HepG2 (cell line): ENCODE data around the gene GAS2. TPM values are rescaled to one million over a fixed set of nuclear protein-coding genes. Genes with fewer than 3 reads are reported as not detected.
A peak's percentile ranks its signal among the peaks of the same experiment; 100 is the strongest.

ENCODE experiments used
- HDAC6 ChIP-seq: fragments of 200-600 bp; sonication (generic); IDR thresholded peaks from 2 replicates; pipeline ENCODE4 v1.7.0; 2017; ENCODE audit warnings: mild to moderate bottlenecking, antibody characterized with exemption, low read length, low read depth
- IKZF4 ChIP-seq: sonication (generic); formaldehyde crosslinking; IDR thresholded peaks from 2 replicates; pipeline ENCODE4 v1.5.1; 2020; ENCODE audit warnings: borderline replicate concordance, mild to moderate bottlenecking, low read depth, missing genetic modification reagents; ENCODE audit errors: not compliant biosample characterization
- MED1 ChIP-seq: sonication (generic); formaldehyde crosslinking; IDR thresholded peaks from 2 replicates; pipeline ENCODE4 v1.4.0; 2020; ENCODE audit warnings: missing genetic modification reagents
- RAD21 ChIP-seq: fragments of 450-650 bp; formaldehyde crosslinking; IDR thresholded peaks from 2 replicates; pipeline ENCODE4 v1.5.0; 2020; ENCODE audit warnings: mild to moderate bottlenecking
- SMYD3 ChIP-seq: sonication (generic); formaldehyde crosslinking; IDR thresholded peaks from 2 replicates; pipeline ENCODE4 v1.8.1; 2023; ENCODE audit warnings: mild to moderate bottlenecking, missing genetic modification reagents
- SNRNP70 ChIP-seq: fragments of 200-400 bp; formaldehyde crosslinking; IDR thresholded peaks from 2 replicates; pipeline ENCODE4 v1.6.1; 2017; ENCODE audit warnings: mild to moderate bottlenecking, low read depth, low read length, moderate library complexity
- ZNF543 ChIP-seq: sonication (generic); formaldehyde crosslinking; IDR thresholded peaks from 2 replicates; pipeline ENCODE4 v1.4.0; 2020; ENCODE audit warnings: mild to moderate bottlenecking, missing genetic modification reagents
- ZNF619 ChIP-seq: sonication (generic); formaldehyde crosslinking; IDR thresholded peaks from 2 replicates; pipeline ENCODE4 v1.4.0; 2020; ENCODE audit warnings: mild to moderate bottlenecking, missing genetic modification reagents
- polyA plus RNA-seq, 8 experiments: library from polyadenylated mRNA; depleted of rRNA in 3 of 8; stranded (reverse) in 7 of 8; unstranded in 1 of 8; fragments of >200 nt; fragmentation: Illumina TruSeq in 4 of 8; extraction: Trizol in 4 of 8; gene quantifications; 2 replicates each; pipeline versions ENCODE4 v1.2.1 to v1.2.3, GENCODE V29; 2011 to 2016; ENCODE audit warnings: low read depth in 4 of 8, missing spikeins in 1 of 8, mixed read lengths in 1 of 8; ENCODE audit not compliant: insufficient read depth in 1 of 8
- total RNA-seq, 5 experiments: library from RNA; depleted of rRNA; stranded (reverse); fragments of >200 nt; fragmentation: Illumina TruSeq; extraction: Trizol; gene quantifications; 2 replicates each; pipeline ENCODE4 v1.2.3, GENCODE V29; 2016; ENCODE audit warnings: low read depth in 1 of 5
- TF ChIP-seq, protein P1 (sequence below), 2 experiments: sonication (generic) in 1 of 2; formaldehyde crosslinking in 1 of 2; IDR thresholded peaks; 2 replicates each; pipeline versions ENCODE4 v1.5.1 to v1.6.1; 2011 to 2020; ENCODE audit warnings: borderline replicate concordance in 1 of 2, low read depth in 1 of 2, low read length in 1 of 2, mild to moderate bottlenecking in 1 of 2, missing genetic modification reagents in 1 of 2, moderate library complexity in 1 of 2
- TF ChIP-seq, protein P2 (sequence below): sonication (generic); formaldehyde crosslinking; IDR thresholded peaks from 2 replicates; pipeline ENCODE4 v1.9.0; 2022; ENCODE audit warnings: low read depth, missing genetic modification reagents
- TF ChIP-seq, protein P3 (sequence below): sonication (generic); formaldehyde crosslinking; IDR thresholded peaks from 2 replicates; pipeline ENCODE4 v1.4.0; 2020; ENCODE audit warnings: missing genetic modification reagents

The GAS2 gene
- total and polyA plus RNA-seq, 2 of the 13 experiments (the other 11 are each of a cell fraction or from before 2014, with no cell fraction given) = 26.0 to 85.1 TPM

- TF ChIP-seq, protein P1, sequence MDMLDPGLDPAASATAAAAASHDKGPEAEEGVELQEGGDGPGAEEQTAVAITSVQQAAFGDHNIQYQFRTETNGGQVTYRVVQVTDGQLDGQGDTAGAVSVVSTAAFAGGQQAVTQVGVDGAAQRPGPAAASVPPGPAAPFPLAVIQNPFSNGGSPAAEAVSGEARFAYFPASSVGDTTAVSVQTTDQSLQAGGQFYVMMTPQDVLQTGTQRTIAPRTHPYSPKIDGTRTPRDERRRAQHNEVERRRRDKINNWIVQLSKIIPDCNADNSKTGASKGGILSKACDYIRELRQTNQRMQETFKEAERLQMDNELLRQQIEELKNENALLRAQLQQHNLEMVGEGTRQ (IDR thresholded peaks at IDR 0.05; ENCODE audit: low read depth, low read length) = no peak
- TF ChIP-seq, protein P1 (CRISPR knock-in tag; IDR thresholded peaks at IDR 0.05; ENCODE audit: borderline replicate concordance) = no peak
- TF ChIP-seq SNRNP70 (no peak), IKZF4 (CRISPR knock-in tag) (no peak), SMYD3 (CRISPR knock-in tag) (no peak), ZNF543 (CRISPR knock-in tag) (no peak), ZNF619 (no peak), HDAC6 (no peak), RAD21 (CRISPR knock-in tag) (peak; percentile 48), MED1 (CRISPR knock-in tag) (no peak)
- TF ChIP-seq, protein P2, sequence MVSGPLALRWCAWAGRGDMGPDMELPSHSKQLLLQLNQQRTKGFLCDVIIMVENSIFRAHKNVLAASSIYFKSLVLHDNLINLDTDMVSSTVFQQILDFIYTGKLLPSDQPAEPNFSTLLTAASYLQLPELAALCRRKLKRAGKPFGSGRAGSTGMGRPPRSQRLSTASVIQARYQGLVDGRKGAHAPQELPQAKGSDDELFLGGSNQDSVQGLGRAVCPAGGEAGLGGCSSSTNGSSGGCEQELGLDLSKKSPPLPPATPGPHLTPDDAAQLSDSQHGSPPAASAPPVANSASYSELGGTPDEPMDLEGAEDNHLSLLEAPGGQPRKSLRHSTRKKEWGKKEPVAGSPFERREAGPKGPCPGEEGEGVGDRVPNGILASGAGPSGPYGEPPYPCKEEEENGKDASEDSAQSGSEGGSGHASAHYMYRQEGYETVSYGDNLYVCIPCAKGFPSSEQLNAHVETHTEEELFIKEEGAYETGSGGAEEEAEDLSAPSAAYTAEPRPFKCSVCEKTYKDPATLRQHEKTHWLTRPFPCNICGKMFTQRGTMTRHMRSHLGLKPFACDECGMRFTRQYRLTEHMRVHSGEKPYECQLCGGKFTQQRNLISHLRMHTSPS (CRISPR knock-in tag) = no peak
- TF ChIP-seq, protein P3, sequence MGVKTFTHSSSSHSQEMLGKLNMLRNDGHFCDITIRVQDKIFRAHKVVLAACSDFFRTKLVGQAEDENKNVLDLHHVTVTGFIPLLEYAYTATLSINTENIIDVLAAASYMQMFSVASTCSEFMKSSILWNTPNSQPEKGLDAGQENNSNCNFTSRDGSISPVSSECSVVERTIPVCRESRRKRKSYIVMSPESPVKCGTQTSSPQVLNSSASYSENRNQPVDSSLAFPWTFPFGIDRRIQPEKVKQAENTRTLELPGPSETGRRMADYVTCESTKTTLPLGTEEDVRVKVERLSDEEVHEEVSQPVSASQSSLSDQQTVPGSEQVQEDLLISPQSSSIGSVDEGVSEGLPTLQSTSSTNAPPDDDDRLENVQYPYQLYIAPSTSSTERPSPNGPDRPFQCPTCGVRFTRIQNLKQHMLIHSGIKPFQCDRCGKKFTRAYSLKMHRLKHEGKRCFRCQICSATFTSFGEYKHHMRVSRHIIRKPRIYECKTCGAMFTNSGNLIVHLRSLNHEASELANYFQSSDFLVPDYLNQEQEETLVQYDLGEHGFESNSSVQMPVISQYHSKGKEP (CRISPR knock-in tag) = no peak
Observed at GRCh38 chr11:22730319-22730718, 63.9 kb downstream of the GAS2 start (continued).
